ENCODE data around the gene CCDC182. TPM values are rescaled to one million over a fixed set of nuclear protein-coding genes. Genes with fewer than 3 reads are reported as not detected.

CCDC182 gene
- total and polyA plus RNA-seq, 2 donors from 2014 or later, result not detected

DNA sequence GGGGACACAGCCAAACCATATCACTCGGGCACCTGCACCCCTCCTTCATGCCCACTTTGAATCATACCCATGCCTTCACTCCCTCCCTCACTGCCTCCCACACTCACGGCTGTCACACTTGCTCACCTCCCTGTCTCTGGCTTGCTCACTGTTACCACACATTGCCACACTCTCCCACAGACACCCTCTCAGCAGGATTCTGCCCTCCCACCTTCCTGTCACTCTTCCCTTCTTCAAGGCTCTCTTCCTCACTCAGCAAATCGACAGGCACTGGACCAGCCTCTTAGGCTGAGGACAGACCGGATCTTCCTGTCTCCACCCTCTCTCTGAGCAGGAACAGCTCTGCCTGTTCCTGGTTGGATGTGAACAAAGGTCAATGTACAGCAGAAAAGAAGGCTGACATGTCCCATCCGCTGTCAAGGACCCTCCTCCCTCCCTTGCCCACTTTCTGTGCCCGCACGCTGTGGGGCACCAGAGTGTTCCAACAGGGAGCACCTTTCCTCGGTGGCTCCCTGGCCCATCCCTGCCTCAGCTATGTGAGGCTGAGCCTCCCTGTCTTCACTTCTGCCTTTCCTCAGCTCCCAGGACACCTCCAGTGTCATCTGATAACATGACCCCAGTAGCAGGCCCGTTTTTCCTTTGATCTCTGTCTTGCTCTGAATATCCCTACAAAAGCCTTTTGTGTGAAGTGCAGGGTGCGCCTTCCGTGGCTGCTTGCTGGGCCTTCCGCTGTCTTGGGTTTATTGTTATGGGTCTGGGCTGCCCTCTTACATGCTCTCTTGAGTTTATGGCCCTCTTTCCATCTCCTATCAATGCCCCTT, 47.0 kb downstream of the CCDC182 start:
- no peaks in the 10 kb centered on the region for H3K36me3 ChIP-seq (ENCODE audit: control insufficient read depth in 2 of 3, insufficient read depth in 3 of 3, low read length in 3 of 3)
- H3K4me1 ChIP-seq (ENCODE audit: control insufficient read depth in 2 of 3, insufficient read depth in 2 of 3, low read depth in 1 of 3, low read length in 3 of 3), result peaks cover 0 to 3% (median 2%) of the 10 kb centered on the region in 3 donors
- H3K9me3 ChIP-seq (ENCODE audit: control insufficient read depth in 2 of 3, insufficient read depth in 1 of 3, low read length in 3 of 3), result no peaks in the 10 kb centered on the region
- no peaks in the 10 kb centered on the region for H3K27me3 ChIP-seq (ENCODE audit: control insufficient read depth, insufficient read depth, low read length)
- no peak overlapping the region for H3K4me3 ChIP-seq (ENCODE audit: low read length in 3 of 3)
- no peak overlapping the region for H3K27ac ChIP-seq (ENCODE audit: low read depth in 2 of 2, low read length in 2 of 2)
- FAIRE-seq (no peak), DNase-seq (no peak)
- intact Hi-C loops (cut with DNase I), result no loop called here
- H3K9ac ChIP-seq (ENCODE audit: low read length in 3 of 3), result no peak overlapping the region
- TF ChIP-seq, protein P1, sequence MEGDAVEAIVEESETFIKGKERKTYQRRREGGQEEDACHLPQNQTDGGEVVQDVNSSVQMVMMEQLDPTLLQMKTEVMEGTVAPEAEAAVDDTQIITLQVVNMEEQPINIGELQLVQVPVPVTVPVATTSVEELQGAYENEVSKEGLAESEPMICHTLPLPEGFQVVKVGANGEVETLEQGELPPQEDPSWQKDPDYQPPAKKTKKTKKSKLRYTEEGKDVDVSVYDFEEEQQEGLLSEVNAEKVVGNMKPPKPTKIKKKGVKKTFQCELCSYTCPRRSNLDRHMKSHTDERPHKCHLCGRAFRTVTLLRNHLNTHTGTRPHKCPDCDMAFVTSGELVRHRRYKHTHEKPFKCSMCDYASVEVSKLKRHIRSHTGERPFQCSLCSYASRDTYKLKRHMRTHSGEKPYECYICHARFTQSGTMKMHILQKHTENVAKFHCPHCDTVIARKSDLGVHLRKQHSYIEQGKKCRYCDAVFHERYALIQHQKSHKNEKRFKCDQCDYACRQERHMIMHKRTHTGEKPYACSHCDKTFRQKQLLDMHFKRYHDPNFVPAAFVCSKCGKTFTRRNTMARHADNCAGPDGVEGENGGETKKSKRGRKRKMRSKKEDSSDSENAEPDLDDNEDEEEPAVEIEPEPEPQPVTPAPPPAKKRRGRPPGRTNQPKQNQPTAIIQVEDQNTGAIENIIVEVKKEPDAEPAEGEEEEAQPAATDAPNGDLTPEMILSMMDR (IDR thresholded peaks at IDR 0.05; ENCODE audit: borderline replicate concordance, extremely low read depth, insufficient read depth), result no peak

DNA sequence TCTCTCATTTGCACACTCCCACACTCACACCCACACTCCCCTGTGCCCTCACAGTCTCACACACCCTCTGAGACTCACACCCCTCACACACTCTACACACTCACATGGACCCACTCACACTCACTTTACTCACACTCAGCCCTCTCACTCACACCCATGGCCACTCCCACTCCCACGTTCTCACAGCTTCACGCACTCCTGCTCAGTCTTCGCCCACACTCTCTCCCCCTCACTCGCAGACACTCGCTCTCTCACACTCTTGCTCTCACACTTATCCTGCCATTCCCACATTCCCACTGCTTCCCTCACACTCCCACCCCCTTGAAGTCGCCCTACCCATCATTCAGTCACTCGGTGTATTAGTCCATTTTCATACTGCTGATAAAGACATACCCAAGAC, 47.9 kb downstream of the CCDC182 start:
- H3K36me3 ChIP-seq (ENCODE audit: control insufficient read depth in 2 of 3, insufficient read depth in 3 of 3, low read length in 3 of 3), result no peaks in the 10 kb centered on the region
- H3K4me3 ChIP-seq (ENCODE audit: low read length in 3 of 3), result no peak overlapping the region
- H3K27ac ChIP-seq (ENCODE audit: low read depth in 2 of 2, low read length in 2 of 2), result no peak overlapping the region
- H3K4me1 ChIP-seq (ENCODE audit: control insufficient read depth in 2 of 3, insufficient read depth in 2 of 3, low read depth in 1 of 3, low read length in 3 of 3), result peaks cover 0 to 3% (median 2%) of the 10 kb centered on the region in 3 donors
- H3K9ac ChIP-seq (ENCODE audit: low read length in 3 of 3), result no peak overlapping the region
- no peaks in the 10 kb centered on the region for H3K27me3 ChIP-seq (ENCODE audit: control insufficient read depth, insufficient read depth, low read length)
- no peak for DNase-seq
- TF ChIP-seq, protein P1 (IDR thresholded peaks at IDR 0.05; ENCODE audit: borderline replicate concordance, extremely low read depth, insufficient read depth), result no peak
- H3K9me3 ChIP-seq (ENCODE audit: control insufficient read depth in 2 of 3, insufficient read depth in 1 of 3, low read length in 3 of 3), result no peaks in the 10 kb centered on the region
- intact Hi-C loops (cut with DNase I), result no loop called here
- FAIRE-seq, result no peak

DNA sequence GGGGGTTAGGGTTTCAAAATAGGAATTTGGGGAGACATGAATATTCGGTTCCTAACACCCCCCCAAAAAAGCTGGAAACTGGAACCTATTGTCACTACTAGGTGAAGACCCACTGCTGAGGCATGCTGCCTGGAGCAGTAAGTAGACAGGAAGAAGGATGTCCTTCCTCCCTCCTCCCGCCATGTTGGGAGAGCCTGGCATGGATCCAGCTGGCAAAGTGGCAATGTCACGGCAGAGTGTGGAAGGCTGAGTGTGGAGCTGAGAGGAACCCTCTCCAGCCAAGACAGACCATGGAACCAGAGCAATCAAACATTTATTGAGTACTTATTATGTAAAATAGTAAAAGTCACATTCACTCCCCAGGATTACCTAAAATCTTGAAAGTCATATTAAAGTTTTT, 49.0 kb downstream of the CCDC182 start:
- H3K9me3 ChIP-seq (ENCODE audit: control insufficient read depth in 2 of 3, insufficient read depth in 1 of 3, low read length in 3 of 3), result no peaks in the 10 kb centered on the region
- TF ChIP-seq, protein P1 (IDR thresholded peaks at IDR 0.05; ENCODE audit: borderline replicate concordance, extremely low read depth, insufficient read depth), result no peak
- FAIRE-seq (no peak), DNase-seq (no peak)
- H3K36me3 ChIP-seq (ENCODE audit: control insufficient read depth in 2 of 3, insufficient read depth in 3 of 3, low read length in 3 of 3), result no peaks in the 10 kb centered on the region
- H3K4me3 ChIP-seq (ENCODE audit: low read length in 3 of 3), result no peak overlapping the region
- peaks cover 0 to 3% (median 2%) of the 10 kb centered on the region in 3 donors for H3K4me1 ChIP-seq (ENCODE audit: control insufficient read depth in 2 of 3, insufficient read depth in 2 of 3, low read depth in 1 of 3, low read length in 3 of 3)
- H3K9ac ChIP-seq (ENCODE audit: low read length in 3 of 3), result no peak overlapping the region
- no peaks in the 10 kb centered on the region for H3K27me3 ChIP-seq (ENCODE audit: control insufficient read depth, insufficient read depth, low read length)
- intact Hi-C loops (cut with DNase I), result no loop called here
- no peak overlapping the region for H3K27ac ChIP-seq (ENCODE audit: low read depth in 2 of 2, low read length in 2 of 2)

Other genes starting within 250 kb of the CCDC182 start
- 40.2 TPM for gene MRPS23, start 104.7 kb upstream of the CCDC182 start, total RNA-seq
- 75.3 TPM for gene MRPS23, start 104.7 kb upstream of the CCDC182 start, polyA plus RNA-seq (ENCODE audit: insufficient read depth, low read depth, low replicate concordance)
- 52.3 TPM for gene CUEDC1, start 210.1 kb upstream of the CCDC182 start, total RNA-seq
- 33.0 TPM for gene CUEDC1, start 210.1 kb upstream of the CCDC182 start, polyA plus RNA-seq (ENCODE audit: insufficient read depth, low read depth, low replicate concordance)
- gene VEZF1, start 243.0 kb upstream of the CCDC182 start, total RNA-seq, result 92.5 TPM
- 26.0 TPM for gene VEZF1, start 243.0 kb upstream of the CCDC182 start, polyA plus RNA-seq (ENCODE audit: insufficient read depth, low read depth, low replicate concordance)